Peyer's patch (tissue), 4 donors: ENCODE results near the gene CPSF7.

Experiments
- CTCF ChIP-seq, 6 experiments: fragments of 450-650 bp in 4 of 6; fragments of 200-600 bp in 2 of 6; sonication (generic) in 1 of 6; IDR thresholded peaks; one replicate each; pipeline ENCODE4 v1.5.1; 2017 to 2019; ENCODE audit warnings: antibody characterized with exemption in 6 of 6, mild to moderate bottlenecking in 3 of 6, moderate library complexity in 1 of 6
- POLR2A ChIP-seq, 2 donors: fragments of 450-650 bp; IDR thresholded peaks; one replicate each; pipeline ENCODE4 v1.5.1; 2017; ENCODE audit warnings: antibody characterized with exemption in 2 of 2, mild to moderate bottlenecking in 2 of 2, moderate library complexity in 2 of 2

DNA sequence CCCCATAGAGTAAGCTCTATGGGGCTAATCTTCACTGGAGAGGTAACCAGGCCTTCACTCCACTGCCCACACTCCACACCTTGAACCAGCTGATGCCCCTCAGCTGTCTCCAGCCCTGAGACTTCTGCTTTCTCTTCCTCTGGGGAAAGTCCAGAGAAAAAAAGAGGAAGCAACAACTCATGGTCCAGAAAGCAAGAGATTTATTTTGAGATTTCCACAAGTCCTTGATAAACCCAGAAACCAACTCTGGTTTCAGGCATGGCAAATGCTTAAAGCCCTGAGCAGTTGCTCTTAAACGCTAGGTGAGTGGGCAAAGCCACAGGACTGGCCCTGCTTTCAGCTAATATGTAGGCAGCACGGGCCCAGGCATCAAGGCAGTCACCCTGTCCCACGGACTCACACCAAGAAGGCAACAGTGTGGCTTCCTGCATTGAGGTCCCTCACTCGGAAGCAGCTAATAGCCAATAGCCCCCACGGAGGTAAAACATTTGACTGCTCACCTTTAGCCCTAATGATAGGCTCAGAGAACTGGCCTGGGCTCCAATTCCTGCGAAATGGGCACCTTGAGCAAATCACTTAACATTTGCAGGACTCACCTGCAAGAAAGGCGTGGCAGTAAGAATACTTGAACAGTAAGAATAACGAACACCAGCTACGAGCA is 72.4 kb downstream of the CPSF7 start:
- TF ChIP-seq POLR2A (IDR thresholded peaks at IDR 0.05) (no peak), CTCF (IDR thresholded peaks at IDR 0.05) (no peak)
